Spleen (tissue), 7 donors: Measurements from ENCODE around the gene WNT1.

Source experiments
- CTCF ChIP-seq, 11 experiments: fragments of 200-600 bp in 7 of 11; fragments of 450-650 bp in 4 of 11; sonication (generic) in 4 of 11; IDR thresholded peaks in 8 of 11; conservative IDR thresholded peaks in 3 of 11; 1 replicate in 7 of 11; 2 replicates in 4 of 11; pipeline versions ENCODE4 v1.4.0 to v1.8.0; 2016 to 2021; ENCODE audit warnings: antibody characterized with exemption in 11 of 11, inconsistent platforms in 4 of 11, mild to moderate bottlenecking in 1 of 11
- POLR2A ChIP-seq, 3 donors: fragments of 450-650 bp; IDR thresholded peaks; one replicate each; pipeline ENCODE4 v1.5.1; 2017; ENCODE audit warnings: antibody characterized with exemption in 3 of 3, mild to moderate bottlenecking in 1 of 3
- POLR2AphosphoS5 ChIP-seq, 3 donors: sonication (generic); formaldehyde crosslinking; IDR thresholded peaks; one replicate each; pipeline ENCODE4 v1.5.1; 2017; ENCODE audit warnings: antibody characterized with exemption in 3 of 3
- donor health status: DM: no; HTN: no; CAD: no; lungs with moderate emphysema.
- donor health status: DM: no; HTN: no; CAD: no.
- donor health status: DM: no; HTN: no; CAD: no.

GRCh38 chr12:48972213-48972951, 5.7 kb upstream of the WNT1 start:
- no peak for TF ChIP-seq POLR2AphosphoS5 (IDR thresholded peaks at IDR 0.05)
- TF ChIP-seq CTCF (IDR thresholded peaks at IDR 0.05 in 8 of 11, conservative IDR thresholded peaks at IDR 0.05 in 3 of 11) = no peak
- TF ChIP-seq POLR2A (IDR thresholded peaks at IDR 0.05) = no peak
